ENCODE measurements around the gene APOBEC3A. TPM values are rescaled to one million over a fixed set of nuclear protein-coding genes. Genes with fewer than 3 reads are reported as not detected.
"Not testable (repeated sequence)": the region's sequence is repeated elsewhere in the genome, so short reads cannot be mapped to it uniquely, and the experiment has no call there.

APOBEC3A gene
- total RNA-seq, 2 experiments from 2014 or later: not detected

DNA sequence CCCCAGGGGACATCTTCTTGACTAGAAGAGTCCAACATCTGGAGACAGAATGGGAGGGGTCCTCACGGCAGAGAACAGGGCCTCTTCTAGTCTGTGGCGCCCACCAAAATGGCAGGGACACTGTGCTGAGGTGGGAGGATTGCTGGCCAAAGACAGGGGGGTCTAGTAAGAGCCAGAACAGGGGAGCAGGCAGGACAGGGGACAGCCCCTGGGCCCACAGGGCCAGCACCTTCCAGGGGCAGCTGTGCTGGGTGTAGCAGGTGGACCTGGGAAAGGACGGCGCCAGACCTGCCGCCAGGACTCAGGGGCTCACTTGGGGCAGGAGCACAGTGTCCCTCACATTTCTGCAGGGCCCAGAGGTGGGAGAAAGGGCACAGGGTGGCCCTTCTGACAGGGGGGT is 858 bp upstream of the APOBEC3A start:
- CTCF ChIA-PET: interaction anchor here (1.3 to 3.2 kb wide), 3 partner anchors 17 to 165 kb away, joined by 4 to 17 read pairs (median 10); no protein-coding TSS in a partner anchor
- intact Hi-C loops (cut with micrococcal nuclease): no loop called here
- TF ChIP-seq, protein P1, sequence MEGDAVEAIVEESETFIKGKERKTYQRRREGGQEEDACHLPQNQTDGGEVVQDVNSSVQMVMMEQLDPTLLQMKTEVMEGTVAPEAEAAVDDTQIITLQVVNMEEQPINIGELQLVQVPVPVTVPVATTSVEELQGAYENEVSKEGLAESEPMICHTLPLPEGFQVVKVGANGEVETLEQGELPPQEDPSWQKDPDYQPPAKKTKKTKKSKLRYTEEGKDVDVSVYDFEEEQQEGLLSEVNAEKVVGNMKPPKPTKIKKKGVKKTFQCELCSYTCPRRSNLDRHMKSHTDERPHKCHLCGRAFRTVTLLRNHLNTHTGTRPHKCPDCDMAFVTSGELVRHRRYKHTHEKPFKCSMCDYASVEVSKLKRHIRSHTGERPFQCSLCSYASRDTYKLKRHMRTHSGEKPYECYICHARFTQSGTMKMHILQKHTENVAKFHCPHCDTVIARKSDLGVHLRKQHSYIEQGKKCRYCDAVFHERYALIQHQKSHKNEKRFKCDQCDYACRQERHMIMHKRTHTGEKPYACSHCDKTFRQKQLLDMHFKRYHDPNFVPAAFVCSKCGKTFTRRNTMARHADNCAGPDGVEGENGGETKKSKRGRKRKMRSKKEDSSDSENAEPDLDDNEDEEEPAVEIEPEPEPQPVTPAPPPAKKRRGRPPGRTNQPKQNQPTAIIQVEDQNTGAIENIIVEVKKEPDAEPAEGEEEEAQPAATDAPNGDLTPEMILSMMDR (IDR thresholded peaks at IDR 0.05): no peak
- no peak for ATAC-seq
- DNase-seq: no peak
- H3K4me3 Mint-ChIP-seq: no peak overlapping the region
- peaks cover 28% of the 10 kb centered on the region for H3K4me1 Mint-ChIP-seq (ENCODE audit: low read depth)
- POLR2A ChIA-PET: interaction anchor here (0.9 to 3.9 kb wide), 2 partner anchors 13 to 24 kb away, joined by 3 to 11 read pairs; no protein-coding TSS in a partner anchor
- H3K36me3 Mint-ChIP-seq (ENCODE audit: low read depth): no peaks in the 10 kb centered on the region
- peaks cover 7% of the 10 kb centered on the region for H3K27me3 Mint-ChIP-seq
- H3K27ac Mint-ChIP-seq: no peak overlapping the region
- no peaks in the 10 kb centered on the region for H3K9me3 Mint-ChIP-seq

DNA sequence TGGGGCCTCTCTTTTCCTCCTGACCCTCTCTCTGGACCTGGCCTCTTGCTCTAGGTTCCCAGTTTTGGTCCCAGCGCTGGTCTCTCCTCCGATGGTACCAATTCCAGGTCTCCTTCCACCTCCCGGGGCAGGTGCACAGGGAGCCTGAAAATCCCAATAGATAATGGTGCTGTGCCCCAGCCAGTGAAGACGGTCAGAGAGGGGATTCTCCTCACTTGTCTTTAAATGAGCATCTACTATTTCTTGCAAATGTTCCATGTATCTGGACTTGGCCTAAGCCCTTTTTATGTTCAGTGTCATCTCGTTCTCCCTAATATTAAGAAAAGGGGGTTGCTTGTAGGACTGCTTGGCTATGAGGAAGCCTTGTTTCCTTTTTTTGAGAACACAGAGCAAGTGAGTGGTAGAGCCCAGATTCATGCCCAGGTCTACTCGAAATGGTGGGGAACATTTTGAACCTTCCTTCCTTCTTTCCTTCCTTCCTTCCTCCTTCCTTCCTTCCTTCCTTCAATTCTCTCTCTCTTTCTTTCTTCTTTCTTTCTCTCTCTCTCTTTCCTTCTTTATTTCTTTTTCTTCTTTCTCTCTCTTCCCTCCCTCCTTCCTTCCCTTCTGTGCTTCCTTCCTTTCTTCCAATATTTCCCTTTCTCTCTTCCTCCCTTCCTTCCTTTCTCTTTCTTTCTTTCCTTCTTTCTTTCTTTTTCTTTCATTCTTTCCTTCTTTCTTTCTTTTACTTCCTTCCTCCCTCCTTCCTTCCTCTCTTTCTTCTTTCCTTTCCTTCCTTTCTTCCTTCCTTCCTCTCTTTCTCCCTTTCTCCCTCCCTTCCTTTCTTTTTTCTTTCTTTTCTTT is 620 bp downstream of the APOBEC3A start:
- no peak for ATAC-seq
- TF ChIP-seq, protein P1 (IDR thresholded peaks at IDR 0.05): peak; percentile 16

DNA sequence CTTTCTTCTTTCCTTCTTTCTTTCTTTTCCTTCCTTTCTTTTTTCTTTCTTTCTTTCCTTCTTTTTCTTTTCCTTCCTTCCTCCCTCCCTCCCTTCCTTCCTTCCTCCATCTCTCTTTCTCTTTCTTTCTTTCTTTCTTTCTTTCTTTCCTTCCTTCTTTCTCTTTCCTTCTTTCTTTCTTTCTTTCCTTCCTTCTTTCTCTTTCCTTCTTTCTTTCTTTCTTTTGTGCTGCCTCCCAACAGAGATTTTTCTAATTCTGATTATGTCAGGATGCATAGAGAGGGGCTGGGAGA is 1.2 kb downstream of the APOBEC3A start:
- H3K27me3 Mint-ChIP-seq; H3K27ac Mint-ChIP-seq; ATAC-seq; POLR2A ChIA-PET; DNase-seq; H3K36me3 Mint-ChIP-seq (ENCODE audit: low read depth); H3K9me3 Mint-ChIP-seq; CTCF ChIA-PET; H3K4me3 Mint-ChIP-seq; intact Hi-C loops (cut with micrococcal nuclease): not testable (repeated sequence)
- peaks cover 20% of the 10 kb centered on the region for H3K4me1 Mint-ChIP-seq (ENCODE audit: low read depth)
- TF ChIP-seq, protein P1 (IDR thresholded peaks at IDR 0.05): peak; percentile 15

More for the DNA sequence above, 620 bp downstream of the APOBEC3A start:
- DNase-seq: no peak
- Mint-ChIP-seq H3K4me3 (no peak overlapping the region), H3K27me3 (peaks cover 1% of the 10 kb centered on the region), H3K27ac (no peak overlapping the region), H3K9me3 (no peaks in the 10 kb centered on the region), H3K36me3 (ENCODE audit: low read depth) (no peaks in the 10 kb centered on the region), H3K4me1 (ENCODE audit: low read depth) (peaks cover 24% of the 10 kb centered on the region)
- POLR2A ChIA-PET: no interaction called here
- intact Hi-C loops (cut with micrococcal nuclease): no loop called here
- CTCF ChIA-PET: no interaction called here

DNA sequence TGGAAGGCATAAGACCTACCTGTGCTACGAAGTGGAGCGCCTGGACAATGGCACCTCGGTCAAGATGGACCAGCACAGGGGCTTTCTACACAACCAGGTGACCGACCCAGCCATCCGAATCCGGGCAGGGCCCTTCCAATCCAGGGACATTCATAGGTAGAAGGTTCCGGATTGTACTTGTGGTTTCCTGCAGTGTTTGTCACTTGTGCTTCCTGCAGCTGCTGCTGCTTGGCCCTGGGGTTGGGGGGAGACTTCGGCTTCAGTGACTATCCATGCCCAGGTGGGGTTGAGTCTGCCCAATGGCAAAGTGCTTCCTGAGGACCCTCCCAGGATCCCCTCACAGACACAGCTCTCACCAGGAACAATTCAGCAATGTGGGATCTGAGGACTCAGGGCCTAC is 2.2 kb downstream of the APOBEC3A start:
- peaks cover 1% of the 10 kb centered on the region for H3K27me3 Mint-ChIP-seq
- DNase-seq (no peak), ATAC-seq (no peak)
- POLR2A ChIA-PET: no interaction called here
- H3K27ac Mint-ChIP-seq: no peak overlapping the region
- TF ChIP-seq, protein P1 (IDR thresholded peaks at IDR 0.05): no peak
- no peaks in the 10 kb centered on the region for H3K9me3 Mint-ChIP-seq
- CTCF ChIA-PET: interaction anchor here (1.5 kb wide), 1 partner anchor 90 kb away, joined by 4 read pairs; no protein-coding TSS in a partner anchor
- no peak overlapping the region for H3K4me3 Mint-ChIP-seq
- no peaks in the 10 kb centered on the region for H3K36me3 Mint-ChIP-seq (ENCODE audit: low read depth)
- intact Hi-C loops (cut with micrococcal nuclease): no loop called here
- peaks cover 16% of the 10 kb centered on the region for H3K4me1 Mint-ChIP-seq (ENCODE audit: low read depth)

DNA sequence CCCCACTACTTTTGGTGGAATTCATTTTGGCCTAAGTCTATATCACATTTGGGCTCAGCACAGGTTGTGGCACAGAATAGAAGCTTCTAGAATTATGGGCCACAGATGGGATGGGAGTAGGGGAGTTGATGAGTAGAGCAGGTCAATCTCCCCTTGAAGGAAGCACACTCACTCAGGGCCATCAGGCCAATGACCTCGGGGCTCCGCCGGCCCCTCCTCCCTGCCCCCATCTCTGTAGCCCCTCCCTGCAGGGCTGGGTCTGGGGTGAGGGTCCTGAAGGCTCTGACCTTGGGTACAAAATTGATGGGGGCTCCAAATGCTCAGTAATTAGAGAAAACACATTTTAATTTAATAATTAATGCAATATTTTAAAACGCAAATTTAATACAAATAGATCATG is 3.3 kb downstream of the APOBEC3A start:
- H3K4me1 Mint-ChIP-seq (ENCODE audit: low read depth); POLR2A ChIA-PET; H3K36me3 Mint-ChIP-seq (ENCODE audit: low read depth); H3K27me3 Mint-ChIP-seq; H3K4me3 Mint-ChIP-seq; DNase-seq; H3K9me3 Mint-ChIP-seq; intact Hi-C loops (cut with micrococcal nuclease); ATAC-seq; H3K27ac Mint-ChIP-seq: not testable (repeated sequence)
- CTCF ChIA-PET: interaction anchor here (1.5 kb wide), 1 partner anchor 91 kb away, joined by 4 read pairs; no protein-coding TSS in a partner anchor

DNA sequence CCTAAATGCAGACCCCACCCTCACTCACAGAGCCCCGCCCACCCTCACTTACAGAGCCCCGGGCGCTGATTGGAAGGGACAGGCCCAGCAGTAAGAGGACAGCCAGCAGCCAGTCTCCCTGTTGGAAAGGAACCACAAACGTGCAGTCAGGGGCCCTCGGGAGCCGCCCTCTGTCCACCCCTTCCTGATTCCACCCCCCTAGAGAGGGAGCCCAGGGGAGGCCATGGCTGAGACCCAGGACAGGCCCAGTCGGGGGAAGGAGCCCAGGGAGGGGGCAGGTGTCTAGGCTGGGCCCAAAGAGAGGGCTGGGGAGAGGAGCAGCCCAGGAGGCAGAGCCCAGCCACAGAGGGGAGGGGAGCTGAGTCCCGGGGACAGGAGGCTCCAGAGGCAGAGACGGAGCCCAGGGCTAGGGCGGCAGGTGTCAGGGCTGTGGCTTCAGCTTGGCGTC is 5.9 kb downstream of the APOBEC3A start:
- H3K4me1 Mint-ChIP-seq (ENCODE audit: low read depth); CTCF ChIA-PET; DNase-seq; H3K27ac Mint-ChIP-seq; H3K4me3 Mint-ChIP-seq; H3K36me3 Mint-ChIP-seq (ENCODE audit: low read depth); POLR2A ChIA-PET; H3K9me3 Mint-ChIP-seq; H3K27me3 Mint-ChIP-seq; intact Hi-C loops (cut with micrococcal nuclease); ATAC-seq: not testable (repeated sequence)

Data from activated CD8-positive, alpha-beta T cell treated with anti-CD3 and anti-CD28 coated beads for 36 hours (primary cell).